Loucy (cell line): Measurements from ENCODE around the gene CLDND2.
A peak's percentile ranks its signal among the peaks of the same experiment; 100 is the strongest.

Experiments used
- H2AFZ ChIP-seq: fragments of 200-600 bp; sonication (generic); 2 replicates; pipeline ENCODE4 v1.6.0; 2016; ENCODE audit warnings: antibody characterized with exemption, mild to moderate bottlenecking, low read length, moderate library complexity
- H3F3A ChIP-seq: fragments of 200-600 bp; 2 replicates; pipeline ENCODE4 v1.6.0; 2016; ENCODE audit warnings: antibody characterized with exemption, low read depth, mild to moderate bottlenecking
- H3K27me3 ChIP-seq: fragments of 200-600 bp; sonication (generic); 2 replicates; pipeline ENCODE4 v1.6.1; 2014; ENCODE audit warnings: low read length, mild to moderate bottlenecking; ENCODE audit not compliant: insufficient read depth, poor library complexity, severe bottlenecking
- H3K36me3 ChIP-seq: fragments of 200-600 bp; sonication (generic); 2 replicates; pipeline ENCODE4 v1.6.1; 2016; ENCODE audit warnings: low read length; ENCODE audit not compliant: insufficient read depth
- H3K4me1 ChIP-seq: fragments of 200-600 bp; sonication (generic); 2 replicates; pipeline ENCODE4 v1.5.1; 2014; ENCODE audit warnings: low read length, mild to moderate bottlenecking; ENCODE audit not compliant: insufficient read depth, poor library complexity, severe bottlenecking
- H3K4me2 ChIP-seq: fragments of 200-600 bp; sonication (generic); 2 replicates; pipeline ENCODE4 v1.6.0; 2014; ENCODE audit warnings: antibody characterized with exemption, low read length, low read depth, mild to moderate bottlenecking; ENCODE audit not compliant: poor library complexity, severe bottlenecking
- H3K4me3 ChIP-seq: fragments of 200-600 bp; sonication (generic); 2 replicates; pipeline ENCODE4 v1.5.1; 2014; ENCODE audit warnings: low read length, mild to moderate bottlenecking, mixed read lengths; ENCODE audit not compliant: poor library complexity, severe bottlenecking
- H3K79me2 ChIP-seq: fragments of 200-600 bp; sonication (generic); 2 replicates; pipeline ENCODE4 v1.6.1; 2014; ENCODE audit warnings: low read length; ENCODE audit not compliant: insufficient read depth
- H3K9ac ChIP-seq: fragments of 200-600 bp; sonication (generic); 2 replicates; pipeline ENCODE4 v1.6.0; 2014; ENCODE audit warnings: mild to moderate bottlenecking, low read depth, low read length, moderate library complexity; ENCODE audit not compliant: poor library complexity, severe bottlenecking
- H3K9me2 ChIP-seq: fragments of 200-600 bp; sonication (generic); replicated peaks from 2 replicates; pipeline ENCODE4 v1.6.1; 2016; ENCODE audit warnings: low read depth, low read length, mixed read lengths
- H3K9me3 ChIP-seq: fragments of 200-600 bp; sonication (generic); 2 replicates; pipeline ENCODE4 v1.6.1; 2014; ENCODE audit warnings: mild to moderate bottlenecking, antibody characterized with exemption, low read length, low read depth; ENCODE audit not compliant: insufficient read depth
- H4K20me1 ChIP-seq: fragments of 200-600 bp; sonication (generic); 2 replicates; pipeline ENCODE4 v1.6.0; 2014; ENCODE audit warnings: antibody characterized with exemption, low read length, mild to moderate bottlenecking; ENCODE audit not compliant: insufficient read depth, poor library complexity, severe bottlenecking
- EZH2phosphoT487 ChIP-seq: fragments of 200-600 bp; IDR thresholded peaks from 2 replicates; pipeline ENCODE4 v1.6.1; 2018; ENCODE audit warnings: antibody characterized with exemption, mild to moderate bottlenecking, moderate library complexity, borderline replicate concordance
- TF ChIP-seq, protein P1 (sequence below): fragments of 200-600 bp; sonication (generic); conservative IDR thresholded peaks from 2 replicates; pipeline ENCODE4 v1.5.1; 2014; ENCODE audit warnings: mild to moderate bottlenecking, antibody characterized with exemption, low read length

Gene CLDND2

DNA sequence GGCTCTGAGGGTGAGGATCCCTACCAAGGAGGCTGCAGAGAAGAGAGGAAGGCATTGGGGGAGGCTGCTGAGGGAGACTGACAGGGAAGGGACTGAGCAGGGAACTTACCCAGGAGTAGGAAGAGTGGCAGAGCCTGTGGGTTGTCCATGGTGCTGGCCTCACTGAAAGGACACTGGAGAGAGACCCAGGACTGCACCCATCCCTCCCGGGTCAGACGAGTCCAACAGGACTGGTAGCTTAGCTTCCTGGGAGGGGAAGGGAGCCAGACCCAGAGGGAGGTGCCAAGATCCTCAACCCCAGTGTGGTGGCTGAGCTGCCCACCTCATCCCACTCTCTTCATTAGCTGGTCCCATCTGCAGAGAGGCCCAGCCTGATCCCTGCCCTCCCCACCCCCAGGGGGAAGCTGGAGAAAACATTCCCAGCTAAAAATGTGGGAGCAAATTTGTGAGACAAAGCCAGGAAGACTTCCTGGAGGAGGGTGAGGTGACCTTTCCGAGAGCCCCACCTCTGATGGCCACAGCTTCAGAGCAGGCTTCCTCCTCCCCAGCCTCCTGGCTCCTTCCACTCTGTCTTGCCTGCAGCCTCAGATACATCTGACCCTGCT, 26.7 kb downstream of the CLDND2 start, which contains the start of gene VSIG10L:
VSIG10L (minus strand) TSS at position 164 of the 605 bp plus-strand sequence; CDS start at position 149, 15 bp downstream.
- Histone ChIP-seq H4K20me1 (no peaks in the 10 kb centered on the region), H3K4me2 (no peak within 1 kb of the TSS), H3K4me1 (peaks cover 8% of the 10 kb centered on the region), H3K9me3 (no peaks in the 10 kb centered on the region), H3K79me2 (no peaks in the 10 kb centered on the region), H3K9ac (no peak within 1 kb of the TSS), H3K4me3 (no peak within 1 kb of the TSS), H2AFZ (no peak within 1 kb of the TSS), H3K27me3 (no peaks in the 10 kb centered on the region), H3K36me3 (no peaks in the 10 kb centered on the region), H3F3A (no peaks in the 10 kb centered on the region), H3K9me2 (no peaks in the 10 kb centered on the region)
- TF ChIP-seq, protein P1, sequence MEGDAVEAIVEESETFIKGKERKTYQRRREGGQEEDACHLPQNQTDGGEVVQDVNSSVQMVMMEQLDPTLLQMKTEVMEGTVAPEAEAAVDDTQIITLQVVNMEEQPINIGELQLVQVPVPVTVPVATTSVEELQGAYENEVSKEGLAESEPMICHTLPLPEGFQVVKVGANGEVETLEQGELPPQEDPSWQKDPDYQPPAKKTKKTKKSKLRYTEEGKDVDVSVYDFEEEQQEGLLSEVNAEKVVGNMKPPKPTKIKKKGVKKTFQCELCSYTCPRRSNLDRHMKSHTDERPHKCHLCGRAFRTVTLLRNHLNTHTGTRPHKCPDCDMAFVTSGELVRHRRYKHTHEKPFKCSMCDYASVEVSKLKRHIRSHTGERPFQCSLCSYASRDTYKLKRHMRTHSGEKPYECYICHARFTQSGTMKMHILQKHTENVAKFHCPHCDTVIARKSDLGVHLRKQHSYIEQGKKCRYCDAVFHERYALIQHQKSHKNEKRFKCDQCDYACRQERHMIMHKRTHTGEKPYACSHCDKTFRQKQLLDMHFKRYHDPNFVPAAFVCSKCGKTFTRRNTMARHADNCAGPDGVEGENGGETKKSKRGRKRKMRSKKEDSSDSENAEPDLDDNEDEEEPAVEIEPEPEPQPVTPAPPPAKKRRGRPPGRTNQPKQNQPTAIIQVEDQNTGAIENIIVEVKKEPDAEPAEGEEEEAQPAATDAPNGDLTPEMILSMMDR, result no peak
- no peak for TF ChIP-seq EZH2phosphoT487

DNA sequence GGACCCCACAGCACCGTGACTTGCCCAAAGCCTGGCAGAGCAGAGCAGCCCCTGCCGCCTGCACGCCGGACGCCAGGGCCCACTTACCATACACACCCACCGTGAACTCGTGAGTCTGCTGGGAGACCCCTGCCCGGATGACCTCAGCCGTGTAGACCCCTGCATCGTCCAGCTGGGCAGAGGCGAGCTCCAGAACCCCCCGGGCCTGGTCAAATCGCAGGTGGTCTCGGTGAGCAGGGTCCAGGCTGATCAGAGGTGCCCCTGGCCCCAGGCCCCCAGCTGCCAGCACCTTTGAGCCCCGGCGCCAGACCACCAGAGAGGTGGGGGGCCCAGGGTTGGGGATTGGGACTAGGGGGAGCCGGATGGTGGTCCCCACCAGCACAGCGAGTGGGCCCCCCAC, 27.7 kb downstream of the CLDND2 start:
- TF ChIP-seq, protein P1, result no peak
- no peak for TF ChIP-seq EZH2phosphoT487
- H3K9me3 ChIP-seq, result no peaks in the 10 kb centered on the region
- H3F3A ChIP-seq, result no peaks in the 10 kb centered on the region
- no peaks in the 10 kb centered on the region for H3K79me2 ChIP-seq
- peaks cover 8% of the 10 kb centered on the region for H3K4me1 ChIP-seq
- no peaks in the 10 kb centered on the region for H3K27me3 ChIP-seq
- no peaks in the 10 kb centered on the region for H4K20me1 ChIP-seq
- H3K4me3 ChIP-seq, result no peak overlapping the region
- H3K4me2 ChIP-seq, result no peak overlapping the region
- no peak overlapping the region for H3K9ac ChIP-seq
- H2AFZ ChIP-seq, result no peak overlapping the region
- no peaks in the 10 kb centered on the region for H3K9me2 ChIP-seq
- no peaks in the 10 kb centered on the region for H3K36me3 ChIP-seq

DNA sequence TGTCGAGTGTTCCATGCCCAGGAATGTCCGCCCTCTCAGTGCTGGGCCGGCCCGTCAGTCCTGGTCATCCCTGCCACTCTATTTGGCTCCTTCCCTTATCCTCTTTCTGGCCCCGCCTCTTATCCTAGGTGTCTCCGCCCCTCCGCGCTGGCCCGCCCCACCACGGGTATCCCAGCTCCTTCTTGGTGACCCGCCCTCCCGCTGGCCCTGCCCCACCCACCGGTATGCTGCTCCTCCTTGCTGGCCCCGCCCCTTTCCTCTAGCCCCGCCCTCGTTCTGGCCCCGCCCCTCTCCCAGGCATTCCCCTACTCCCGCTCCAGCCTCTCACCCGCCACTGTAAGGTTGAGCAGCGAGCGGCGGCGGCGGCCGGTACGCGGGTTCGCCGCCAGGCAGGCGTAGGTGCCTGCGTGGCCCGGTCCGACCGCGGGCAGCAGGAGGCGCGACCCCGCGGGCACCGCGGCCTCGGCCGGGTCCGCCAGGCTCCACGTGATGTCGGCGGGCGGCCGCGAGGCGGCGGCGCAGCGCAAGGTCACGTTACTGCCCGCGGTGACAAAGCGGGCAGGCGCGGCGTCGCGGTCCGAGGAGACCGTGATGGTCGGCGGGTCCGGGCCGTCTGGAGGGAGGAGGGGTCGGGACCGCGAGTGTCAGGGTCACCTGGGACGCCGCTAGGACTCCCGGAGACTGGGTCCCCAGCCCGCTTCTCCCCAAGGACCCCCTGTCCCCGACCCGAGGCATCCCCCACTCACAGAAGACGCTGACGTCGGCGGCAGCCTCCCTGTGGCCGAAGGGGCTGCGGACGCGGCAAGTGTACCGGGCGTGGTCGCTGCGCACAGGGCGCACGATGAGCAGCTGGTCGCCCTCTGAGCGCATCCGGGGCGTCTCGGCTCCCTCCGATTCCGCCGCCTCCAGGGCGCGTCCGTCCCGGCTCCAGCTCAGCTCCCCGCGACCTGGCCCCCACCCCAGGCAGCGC, 28.8 kb downstream of the CLDND2 start:
- Histone ChIP-seq H4K20me1 (no peaks in the 10 kb centered on the region), H3K9ac (peak overlapping the region; percentile 71), H3K27me3 (no peaks in the 10 kb centered on the region), H3K9me3 (no peaks in the 10 kb centered on the region), H3K4me2 (peak overlapping the region; percentile 86), H3K36me3 (no peaks in the 10 kb centered on the region), H3K9me2 (no peaks in the 10 kb centered on the region), H2AFZ (peak overlapping the region; percentile 93), H3K4me3 (peak overlapping the region; percentile 76), H3K79me2 (no peaks in the 10 kb centered on the region), H3F3A (no peaks in the 10 kb centered on the region), H3K4me1 (peaks cover 8% of the 10 kb centered on the region)
- TF ChIP-seq EZH2phosphoT487, result no peak
- TF ChIP-seq, protein P1, result no peak; the same call in 1 of the 2 replicates
